ENCODE results near the gene SYNDIG1.
A peak's percentile ranks its signal among the peaks of the same experiment; 100 is the strongest.

SYNDIG1 gene

GRCh38 chr20:24604966-24605665, 135.7 kb downstream of the SYNDIG1 start:
- no peak for DNase-seq (ENCODE audit: low read depth)
- no peak for TF ChIP-seq CTCF (conservative IDR thresholded peaks at IDR 0.05; ENCODE audit: low read depth, low read length)
- no peak overlapping the region for H3K4me3 ChIP-seq (ENCODE audit: low read depth, low read length)

- DNase-seq (ENCODE audit: low read depth) = no peak
- no peak overlapping the region for H3K4me3 ChIP-seq (ENCODE audit: low read depth, low read length)
- no peak for TF ChIP-seq CTCF (conservative IDR thresholded peaks at IDR 0.05; ENCODE audit: low read depth, low read length)
Measured at GRCh38 chr20:24605937-24606455, 136.6 kb downstream of the SYNDIG1 start.

DNA sequence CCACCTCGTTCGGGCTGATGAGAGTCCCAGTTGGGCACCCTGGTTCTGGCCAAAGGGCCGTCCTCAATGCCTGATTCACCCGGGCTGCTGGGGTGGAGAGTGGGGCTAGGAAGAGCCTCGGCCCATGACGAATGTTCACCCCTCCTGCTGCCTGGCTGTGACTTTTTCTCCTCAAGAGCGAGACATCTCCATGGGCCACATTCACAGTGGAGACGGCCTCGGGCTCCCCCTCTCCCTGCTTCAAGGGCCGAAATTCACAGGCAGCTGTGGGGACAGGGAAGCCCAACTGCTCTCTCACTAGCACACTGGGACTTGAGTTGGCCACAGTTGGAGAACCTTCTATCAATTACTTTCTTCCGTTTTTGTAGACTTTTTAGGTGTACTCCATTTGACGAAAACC, 138.0 kb downstream of the SYNDIG1 start:
- TF ChIP-seq CTCF (conservative IDR thresholded peaks at IDR 0.05; ENCODE audit: low read depth, low read length) = no peak
- DNase-seq (ENCODE audit: low read depth) = no peak
- no peak overlapping the region for H3K4me3 ChIP-seq (ENCODE audit: low read depth, low read length)

- no peak overlapping the region for H3K4me3 ChIP-seq (ENCODE audit: low read depth, low read length)
- no peak for TF ChIP-seq CTCF (conservative IDR thresholded peaks at IDR 0.05; ENCODE audit: low read depth, low read length)
- peak; percentile 57 for DNase-seq (ENCODE audit: low read depth)
Measured at GRCh38 chr20:24608926-24609667, 139.7 kb downstream of the SYNDIG1 start.

DNA sequence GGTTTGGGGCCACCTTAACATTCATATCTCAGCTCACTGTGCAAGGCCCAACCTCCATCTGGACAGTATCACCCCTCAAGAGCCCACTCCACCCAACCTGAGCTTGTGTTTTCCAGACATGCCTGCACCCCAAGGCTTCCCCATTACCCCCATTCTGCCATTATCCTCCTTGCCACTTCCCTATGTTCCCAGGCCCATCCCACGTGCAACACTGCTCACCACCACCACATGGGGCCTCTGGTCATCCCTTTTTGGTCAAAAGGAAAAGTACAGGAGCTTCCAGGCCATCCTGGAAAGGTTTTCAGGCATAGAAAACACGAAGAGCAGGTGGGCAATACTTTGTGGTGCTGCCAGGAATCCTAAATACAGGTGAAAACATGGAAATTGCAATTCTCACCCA, 140.3 kb downstream of the SYNDIG1 start:
- no peak overlapping the region for H3K4me3 ChIP-seq (ENCODE audit: low read depth, low read length)
- no peak for DNase-seq (ENCODE audit: low read depth)
- TF ChIP-seq CTCF (conservative IDR thresholded peaks at IDR 0.05; ENCODE audit: low read depth, low read length) = no peak

DNA sequence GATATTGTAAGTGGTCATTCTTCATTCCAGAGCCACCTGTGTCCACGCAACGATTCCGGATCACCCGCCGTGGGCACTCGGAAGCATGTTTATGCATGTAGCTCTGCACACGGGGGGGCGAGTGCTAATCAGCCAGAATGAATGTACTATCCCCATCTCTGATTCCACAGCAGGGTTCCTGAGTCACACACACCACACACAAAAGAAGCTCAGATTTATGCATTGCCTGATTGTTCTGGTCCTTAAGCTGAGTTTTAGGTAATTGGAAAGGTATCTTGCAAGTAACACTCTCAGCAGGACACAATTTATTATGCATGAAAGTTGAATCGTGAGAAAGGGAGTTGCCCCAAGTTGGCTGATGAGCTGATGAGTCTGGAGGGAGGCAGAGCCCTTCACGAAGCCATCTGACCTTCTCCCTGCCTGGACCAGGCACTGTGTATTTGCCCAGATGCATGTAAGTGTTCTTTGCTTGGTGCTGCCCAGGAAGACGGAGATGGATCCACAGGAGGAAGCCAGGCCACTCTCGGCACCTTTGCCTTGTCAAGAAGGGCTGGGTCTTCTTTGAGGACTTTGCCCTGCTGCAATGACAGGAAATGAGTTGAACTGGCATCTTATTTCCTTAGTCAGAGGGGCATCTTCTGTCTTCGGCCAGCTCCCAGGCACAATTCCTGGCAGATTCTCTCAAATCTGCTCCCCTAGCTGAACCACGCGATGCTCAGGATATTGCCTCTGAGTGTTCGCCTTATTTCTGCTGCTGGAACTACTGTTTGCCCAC, 141.1 kb downstream of the SYNDIG1 start:
- peak; percentile 55 for DNase-seq (ENCODE audit: low read depth)
- no peak overlapping the region for H3K4me3 ChIP-seq (ENCODE audit: low read depth, low read length)
- TF ChIP-seq CTCF (conservative IDR thresholded peaks at IDR 0.05; ENCODE audit: low read depth, low read length) = no peak

Measured in choroid plexus epithelial cell (primary cell).